Stimulated activated naive CD8-positive, alpha-beta T cell treated with anti-CD3 and anti-CD28 coated beads, Interleukin-15, amount 100 ng/mL, for 72 hours (primary cell): ENCODE data around the gene KCNQ1.

Source experiments
- ATAC-seq: fragments of 150-1000 bp; cut with Tn5 transposase; 2 replicates; pipeline ENCODE4 v1.10.0; 2021; ENCODE audit warnings: mild to moderate bottlenecking, moderate library complexity
- DNase-seq, 2 donors: peaks; one replicate each; pipeline ENCODE4 v3.0.0; 2021 to 2022
- H3K27ac Mint-ChIP-seq, 2 donors: one replicate each; pipeline ENCODE4 v1.8.0; 2022; ENCODE audit warnings: mild to moderate bottlenecking in 2 of 2, mixed read lengths in 2 of 2, moderate library complexity in 2 of 2
- H3K27me3 Mint-ChIP-seq: one replicate; pipeline ENCODE4 v1.8.0; 2022; ENCODE audit warnings: mixed read lengths
- H3K4me1 Mint-ChIP-seq: one replicate; pipeline ENCODE4 v1.8.0; 2022; ENCODE audit warnings: mild to moderate bottlenecking, mixed read lengths
- H3K4me3 Mint-ChIP-seq, 2 donors: one replicate each; pipeline ENCODE4 v1.8.0; 2022; ENCODE audit warnings: mild to moderate bottlenecking in 2 of 2, mixed read lengths in 2 of 2, moderate library complexity in 1 of 2
- H3K9me3 Mint-ChIP-seq, 2 donors: one replicate each; pipeline ENCODE4 v1.8.0; 2022; ENCODE audit warnings: mixed read lengths in 2 of 2

Gene KCNQ1

DNA sequence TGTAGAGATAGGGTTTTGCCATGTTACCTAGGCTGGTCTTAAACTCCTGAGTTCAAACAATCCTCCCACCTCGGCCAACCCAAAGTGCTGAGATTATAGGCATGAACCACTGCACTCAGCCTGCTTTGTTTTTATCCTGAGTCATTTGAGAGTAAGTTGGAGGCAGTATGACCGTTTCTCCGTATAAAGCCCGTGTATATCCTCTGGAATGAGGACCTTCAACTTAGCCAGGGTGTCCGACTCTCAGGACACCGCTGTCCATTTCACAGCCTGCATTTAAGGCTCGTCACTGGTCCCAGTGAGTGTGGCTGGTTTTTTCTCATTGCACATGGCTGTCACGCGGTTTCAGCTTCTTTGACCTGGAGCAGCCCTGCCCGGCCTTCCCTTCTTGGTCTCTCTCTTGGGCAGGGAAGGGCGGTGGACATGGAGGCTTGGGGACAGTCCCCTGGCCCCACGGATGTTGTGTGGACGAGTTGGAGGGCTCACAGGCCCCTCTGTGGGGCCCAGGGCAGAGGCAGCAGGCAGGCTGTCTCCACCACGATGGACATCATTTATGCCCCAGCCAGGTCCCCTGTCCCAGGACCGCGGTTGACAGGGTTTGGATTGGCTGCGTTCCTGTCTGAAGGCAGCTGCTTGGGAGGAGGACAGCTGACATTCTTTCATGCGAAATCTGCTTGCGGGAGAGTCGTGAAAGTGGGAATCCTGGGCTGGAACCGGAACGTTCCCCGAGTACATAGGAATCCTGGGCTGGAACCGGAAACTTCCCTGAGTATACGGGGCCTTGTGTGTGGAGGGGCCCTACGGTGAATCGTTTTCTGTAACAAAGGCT lies 93.3 kb downstream of the KCNQ1 start:
- peaks cover 25% of the 10 kb centered on the region for H3K4me1 Mint-ChIP-seq
- H3K27ac Mint-ChIP-seq, result no peak overlapping the region
- ATAC-seq (no peak), DNase-seq (no peak)
- H3K9me3 Mint-ChIP-seq, result no peaks in the 10 kb centered on the region
- no peak overlapping the region for H3K4me3 Mint-ChIP-seq
- no peaks in the 10 kb centered on the region for H3K27me3 Mint-ChIP-seq

- ATAC-seq (no peak), DNase-seq (no peak)
- peaks cover 20% of the 10 kb centered on the region for H3K4me1 Mint-ChIP-seq
- no peak overlapping the region for H3K4me3 Mint-ChIP-seq
- H3K27me3 Mint-ChIP-seq, result no peaks in the 10 kb centered on the region
- H3K27ac Mint-ChIP-seq, result no peak overlapping the region
- H3K9me3 Mint-ChIP-seq, result no peaks in the 10 kb centered on the region
These were observed 94.1 kb downstream of the KCNQ1 start for GRCh38 chr11:2538951-2539350.

DNA sequence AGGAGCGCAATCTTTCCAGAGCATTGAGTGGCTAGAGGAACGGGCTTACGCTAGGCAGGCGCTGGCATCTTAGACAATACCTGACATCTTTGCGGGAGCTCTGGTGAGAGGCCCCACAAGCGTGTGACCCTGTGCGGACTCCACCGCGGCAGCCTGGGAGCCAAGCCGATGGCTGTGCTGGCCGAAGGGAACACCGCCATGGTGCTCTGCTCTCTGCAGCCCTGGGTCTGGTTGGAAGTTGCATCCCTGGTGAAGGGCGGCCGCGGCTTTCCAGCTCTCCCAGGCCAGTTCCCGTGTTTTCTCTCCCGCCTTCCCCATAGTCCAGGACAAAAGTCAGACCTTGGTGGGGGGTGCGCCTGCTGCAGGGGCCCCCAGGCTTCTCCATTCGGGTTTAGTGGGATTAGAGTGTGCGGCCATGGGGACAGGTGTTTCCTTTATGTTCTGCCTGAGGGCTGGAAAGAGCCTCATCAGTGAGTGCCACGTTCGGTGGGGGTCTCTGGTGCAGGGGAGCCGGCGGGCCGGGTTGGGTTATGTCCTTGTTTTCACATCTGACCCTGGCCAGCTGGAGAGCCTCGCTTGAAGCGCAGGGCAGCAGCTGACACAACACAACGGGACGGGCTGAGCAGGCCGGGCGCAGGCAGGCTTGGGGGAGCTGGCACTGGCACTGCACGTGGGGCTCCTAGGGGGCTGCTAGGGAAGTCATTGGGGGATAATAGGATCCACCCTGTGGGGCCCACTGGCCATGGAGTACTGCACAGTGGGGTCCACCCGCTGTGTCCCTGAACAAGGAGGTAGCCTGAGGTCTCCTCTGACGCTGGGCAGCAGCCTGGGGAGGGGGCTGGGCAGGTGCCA lies 94.8 kb downstream of the KCNQ1 start:
- Mint-ChIP-seq H3K27ac (no peak overlapping the region), H3K4me3 (no peak overlapping the region), H3K27me3 (no peaks in the 10 kb centered on the region), H3K9me3 (no peaks in the 10 kb centered on the region), H3K4me1 (peaks cover 14% of the 10 kb centered on the region)
- ATAC-seq, result no peak
- no peak for DNase-seq

DNA sequence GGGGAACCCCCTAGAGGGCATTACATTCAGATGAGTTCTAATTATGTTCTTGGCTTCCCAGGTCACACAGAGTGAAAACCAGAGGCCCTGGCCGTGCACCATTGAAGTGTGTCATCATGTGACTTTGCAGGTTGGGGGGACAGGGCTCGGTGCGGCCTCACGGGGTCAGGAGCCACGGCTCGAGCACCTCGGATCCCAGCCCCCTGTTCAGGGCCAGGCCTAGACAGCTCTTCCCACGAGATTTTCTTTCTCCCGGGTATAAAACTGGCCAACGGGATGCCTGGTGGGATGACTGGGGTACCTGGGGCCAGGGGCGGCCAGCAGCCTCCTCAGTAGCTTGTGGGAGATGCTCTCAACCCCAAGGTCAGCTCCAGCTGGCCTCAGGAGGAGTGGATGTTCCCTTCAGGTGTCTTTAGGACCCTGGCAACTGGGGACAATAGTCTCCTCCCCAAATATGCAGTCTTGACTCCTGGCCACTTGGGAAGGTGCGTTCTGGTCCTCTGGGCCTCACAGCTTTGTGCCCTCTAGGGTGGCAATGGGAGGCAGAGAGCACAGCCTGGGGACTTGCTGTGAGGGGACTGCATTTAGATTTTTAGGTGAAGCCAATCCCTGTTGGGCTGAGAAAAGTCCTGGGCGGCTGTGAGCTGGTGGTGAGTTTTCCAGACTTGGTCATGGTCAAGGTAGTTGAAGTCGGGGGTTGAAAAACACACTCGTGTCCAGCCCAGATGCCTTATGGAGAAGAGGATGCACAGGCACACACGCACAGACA lies 95.6 kb downstream of the KCNQ1 start:
- Mint-ChIP-seq H3K4me1 (peaks cover 18% of the 10 kb centered on the region), H3K9me3 (no peaks in the 10 kb centered on the region), H3K27me3 (no peaks in the 10 kb centered on the region), H3K27ac (peak overlapping the region in 1 of 2 donors; percentile 13), H3K4me3 (no peak overlapping the region)
- DNase-seq (no peak), ATAC-seq (no peak)

DNA sequence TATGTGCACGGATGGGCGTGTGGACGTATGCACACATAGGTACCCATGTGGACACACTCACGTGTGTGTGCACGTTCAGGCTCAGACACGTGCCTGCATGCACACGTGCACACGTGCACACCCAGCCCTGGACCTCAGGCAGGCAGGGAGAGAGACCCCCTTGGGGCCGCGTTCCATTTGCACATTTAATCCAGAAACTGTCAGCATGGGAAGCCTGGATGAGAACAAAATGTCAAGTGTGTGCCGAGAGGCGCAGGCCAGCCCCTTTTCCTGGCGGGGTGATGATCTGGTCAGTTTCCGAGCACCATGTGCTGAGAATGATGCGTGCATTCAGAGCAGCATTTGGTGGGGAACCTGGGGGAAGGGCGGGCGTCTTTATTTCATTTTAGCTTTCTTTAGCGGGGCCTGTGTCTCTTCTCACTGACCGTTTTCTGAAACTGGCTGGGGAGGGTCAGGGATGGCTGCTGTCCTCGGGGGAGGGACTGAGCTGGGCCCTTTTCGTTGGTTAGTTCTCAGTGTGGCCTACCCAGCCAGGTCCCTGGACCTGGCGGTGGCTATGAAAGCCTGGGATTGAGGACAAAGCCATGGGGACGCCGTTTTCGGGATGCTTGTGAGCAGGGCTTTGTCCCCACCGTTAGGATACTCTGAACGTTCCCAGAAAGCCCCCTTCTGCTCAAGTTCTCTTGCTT lies 96.3 kb downstream of the KCNQ1 start:
- Mint-ChIP-seq H3K27me3 (no peaks in the 10 kb centered on the region), H3K4me3 (no peak overlapping the region), H3K27ac (no peak overlapping the region), H3K9me3 (no peaks in the 10 kb centered on the region), H3K4me1 (peaks cover 18% of the 10 kb centered on the region)
- ATAC-seq (no peak), DNase-seq (no peak)

- no peaks in the 10 kb centered on the region for H3K27me3 Mint-ChIP-seq
- ATAC-seq (no peak), DNase-seq (no peak)
- H3K9me3 Mint-ChIP-seq, result no peaks in the 10 kb centered on the region
- H3K4me1 Mint-ChIP-seq, result peaks cover 18% of the 10 kb centered on the region
- H3K4me3 Mint-ChIP-seq, result no peak overlapping the region
- H3K27ac Mint-ChIP-seq, result no peak overlapping the region
These were observed 97.1 kb downstream of the KCNQ1 start for GRCh38 chr11:2541881-2542361.

GRCh38 chr11:2542406-2542805 lies 97.6 kb downstream of the KCNQ1 start:
- H3K27ac Mint-ChIP-seq, result no peak overlapping the region
- H3K27me3 Mint-ChIP-seq, result no peaks in the 10 kb centered on the region
- DNase-seq, result no peak
- ATAC-seq, result no peak
- no peak overlapping the region for H3K4me3 Mint-ChIP-seq
- H3K4me1 Mint-ChIP-seq, result peaks cover 18% of the 10 kb centered on the region
- H3K9me3 Mint-ChIP-seq, result no peaks in the 10 kb centered on the region

DNA sequence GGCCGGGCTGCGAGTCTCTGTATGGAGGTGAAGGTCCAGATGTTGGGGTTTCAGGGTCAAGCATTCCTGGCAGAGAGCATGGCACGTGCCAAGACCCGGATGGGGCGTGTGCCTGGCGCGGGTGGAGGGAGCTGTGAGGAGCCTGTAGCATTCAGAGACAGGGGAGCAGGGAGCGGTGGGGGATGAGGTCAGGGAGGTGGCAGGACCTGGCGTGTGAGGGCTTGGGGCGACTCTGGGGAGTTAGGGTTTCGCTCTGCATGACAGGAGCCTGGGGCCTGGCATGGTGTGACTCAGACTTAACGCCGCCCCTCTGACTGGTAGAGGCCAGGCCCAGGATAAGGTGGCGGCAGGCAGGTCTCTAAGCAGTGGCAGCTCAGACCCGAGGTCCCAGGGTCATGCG lies 103.0 kb downstream of the KCNQ1 start:
- ATAC-seq (no peak), DNase-seq (no peak)
- no peaks in the 10 kb centered on the region for H3K9me3 Mint-ChIP-seq
- no peaks in the 10 kb centered on the region for H3K27me3 Mint-ChIP-seq
- peaks cover 15% of the 10 kb centered on the region for H3K4me1 Mint-ChIP-seq
- no peak overlapping the region for H3K4me3 Mint-ChIP-seq
- no peak overlapping the region for H3K27ac Mint-ChIP-seq

DNA sequence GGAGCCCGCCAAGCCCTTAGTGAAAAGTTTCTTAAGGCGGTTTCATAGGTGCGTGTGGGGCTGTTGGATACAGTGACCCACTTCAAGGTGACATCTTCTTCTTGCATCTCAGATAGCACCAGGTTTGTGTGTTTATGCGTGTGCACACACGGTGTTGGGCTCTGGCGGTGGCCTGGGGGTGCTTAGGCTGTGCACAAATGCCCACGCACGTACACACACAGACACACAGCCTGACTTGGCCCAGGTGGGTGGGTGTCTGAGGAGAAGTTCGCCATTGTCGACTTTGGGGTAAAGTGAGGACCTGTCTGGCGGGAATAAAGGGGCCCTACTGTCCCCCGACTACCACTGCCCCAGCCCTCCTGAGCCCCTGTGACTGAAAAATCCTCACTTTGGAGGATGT lies 103.8 kb downstream of the KCNQ1 start:
- Mint-ChIP-seq H3K27ac (no peak overlapping the region), H3K4me3 (no peak overlapping the region), H3K27me3 (no peaks in the 10 kb centered on the region), H3K4me1 (peaks cover 13% of the 10 kb centered on the region), H3K9me3 (no peaks in the 10 kb centered on the region)
- no peak for ATAC-seq
- DNase-seq, result no peak

DNA sequence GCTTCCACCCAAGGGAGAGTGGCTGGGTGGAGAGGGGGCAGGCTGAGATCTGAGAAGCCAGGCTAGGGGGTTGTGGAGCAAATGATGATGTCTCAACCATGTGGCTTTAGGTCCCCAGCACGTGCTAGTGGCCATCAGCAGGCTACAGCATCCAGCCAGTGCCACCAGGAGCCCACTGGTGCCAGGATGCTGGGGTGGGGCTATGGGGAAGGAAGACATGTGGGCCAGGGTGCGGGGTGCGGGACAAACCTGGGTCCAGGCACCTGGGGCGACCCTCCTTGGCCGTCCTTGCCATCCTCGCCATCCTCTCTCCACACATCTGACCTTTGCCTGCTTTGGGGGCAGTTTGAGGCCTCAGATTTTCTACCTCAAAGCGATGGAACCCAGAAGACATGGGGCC lies 104.3 kb downstream of the KCNQ1 start:
- ATAC-seq (no peak), DNase-seq (no peak)
- no peak overlapping the region for H3K4me3 Mint-ChIP-seq
- no peaks in the 10 kb centered on the region for H3K9me3 Mint-ChIP-seq
- H3K27ac Mint-ChIP-seq, result peak overlapping the region in 1 of 2 donors; percentile 12
- no peaks in the 10 kb centered on the region for H3K27me3 Mint-ChIP-seq
- peaks cover 13% of the 10 kb centered on the region for H3K4me1 Mint-ChIP-seq

- peaks cover 13% of the 10 kb centered on the region for H3K4me1 Mint-ChIP-seq
- no peaks in the 10 kb centered on the region for H3K27me3 Mint-ChIP-seq
- ATAC-seq (peak; percentile 48), DNase-seq (no peak)
- peak overlapping the region in 1 of 2 donors; percentile 12 for H3K27ac Mint-ChIP-seq
- H3K9me3 Mint-ChIP-seq, result no peaks in the 10 kb centered on the region
- no peak overlapping the region for H3K4me3 Mint-ChIP-seq
These were observed 104.7 kb downstream of the KCNQ1 start for GRCh38 chr11:2549491-2549875.

- H3K4me3 Mint-ChIP-seq, result no peak overlapping the region
- H3K9me3 Mint-ChIP-seq, result no peaks in the 10 kb centered on the region
- H3K27me3 Mint-ChIP-seq, result no peaks in the 10 kb centered on the region
- H3K4me1 Mint-ChIP-seq, result peaks cover 11% of the 10 kb centered on the region
- ATAC-seq (no peak), DNase-seq (no peak)
- H3K27ac Mint-ChIP-seq, result peak overlapping the region in 1 of 2 donors; percentile 54
These were observed 105.2 kb downstream of the KCNQ1 start for GRCh38 chr11:2549876-2550605.

DNA sequence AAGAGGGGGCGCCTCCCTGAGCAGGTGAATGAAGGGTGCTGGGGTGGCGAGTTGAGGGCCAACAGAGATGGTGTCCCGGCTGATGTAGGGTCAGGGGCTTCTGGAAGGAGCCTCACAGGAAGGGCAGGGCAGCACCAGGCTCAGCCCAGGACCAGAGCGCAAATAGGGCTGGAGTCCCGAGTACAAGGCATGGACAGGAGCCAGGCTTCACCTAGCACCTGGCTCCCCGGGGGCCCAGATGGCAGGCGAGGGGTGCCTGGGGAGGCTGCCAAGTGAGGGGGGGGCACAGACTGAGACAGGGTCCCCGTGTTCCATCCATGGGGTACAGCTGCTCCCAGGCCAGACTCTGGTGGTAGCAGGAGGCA lies 105.8 kb downstream of the KCNQ1 start:
- no peaks in the 10 kb centered on the region for H3K27me3 Mint-ChIP-seq
- H3K4me1 Mint-ChIP-seq, result peaks cover 7% of the 10 kb centered on the region
- no peak for DNase-seq
- ATAC-seq, result no peak
- H3K9me3 Mint-ChIP-seq, result no peaks in the 10 kb centered on the region
- H3K4me3 Mint-ChIP-seq, result no peak overlapping the region
- no peak overlapping the region for H3K27ac Mint-ChIP-seq

DNA sequence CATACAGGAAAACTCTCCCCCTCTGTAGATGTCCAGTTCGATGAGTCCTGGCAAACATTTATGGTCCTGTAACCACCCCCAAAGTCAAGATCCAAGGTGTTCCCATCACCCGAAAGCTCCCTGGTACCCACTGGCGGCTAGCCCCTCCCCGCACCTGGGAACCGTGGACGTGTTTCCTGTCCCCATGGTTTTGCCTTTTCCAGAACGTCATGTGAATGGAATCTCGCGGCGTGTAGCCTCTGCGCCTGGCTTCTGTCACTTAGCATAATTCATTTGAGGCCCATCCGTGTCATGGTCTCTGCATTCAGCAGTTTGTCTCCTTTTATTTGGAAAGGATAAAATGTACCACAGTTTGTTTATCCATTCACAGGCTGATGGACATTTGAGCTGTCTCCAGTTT lies 106.3 kb downstream of the KCNQ1 start:
- no peaks in the 10 kb centered on the region for H3K27me3 Mint-ChIP-seq
- H3K27ac Mint-ChIP-seq, result no peak overlapping the region
- no peak for DNase-seq
- H3K9me3 Mint-ChIP-seq, result no peaks in the 10 kb centered on the region
- peaks cover 7% of the 10 kb centered on the region for H3K4me1 Mint-ChIP-seq
- ATAC-seq, result no peak
- no peak overlapping the region for H3K4me3 Mint-ChIP-seq

DNA sequence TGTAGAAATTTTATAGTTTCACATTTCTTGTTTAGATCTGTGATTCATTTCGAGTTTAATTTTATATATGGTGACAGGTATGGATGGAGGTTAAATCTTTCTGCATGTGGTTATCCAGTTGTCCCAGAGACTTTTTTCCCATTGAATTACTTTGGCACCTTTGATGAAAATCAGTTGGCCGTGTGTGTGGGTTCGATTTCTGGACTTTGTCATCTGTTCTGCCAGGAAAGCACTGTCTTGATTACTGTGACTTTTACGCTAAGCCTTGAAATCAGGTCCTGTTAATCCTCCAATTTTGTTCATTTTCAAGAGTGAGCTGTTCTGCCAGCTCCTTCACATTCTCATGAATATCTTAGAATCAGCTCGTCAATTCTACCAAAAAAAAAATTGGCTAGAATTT lies 107.4 kb downstream of the KCNQ1 start:
- H3K27ac Mint-ChIP-seq, result no peak overlapping the region
- no peak for DNase-seq
- no peaks in the 10 kb centered on the region for H3K27me3 Mint-ChIP-seq
- peaks cover 7% of the 10 kb centered on the region for H3K4me1 Mint-ChIP-seq
- H3K9me3 Mint-ChIP-seq, result no peaks in the 10 kb centered on the region
- ATAC-seq, result no peak
- no peak overlapping the region for H3K4me3 Mint-ChIP-seq
